ENCODE measurements around the gene PPP1R7. TPM values are rescaled to one million over a fixed set of nuclear protein-coding genes. Genes with fewer than 3 reads are reported as not detected.

PPP1R7 gene
- total and polyA plus RNA-seq, 2 of the 4 experiments (the other 2 are of a cell fraction): 60.8 to 70.0 TPM

DNA sequence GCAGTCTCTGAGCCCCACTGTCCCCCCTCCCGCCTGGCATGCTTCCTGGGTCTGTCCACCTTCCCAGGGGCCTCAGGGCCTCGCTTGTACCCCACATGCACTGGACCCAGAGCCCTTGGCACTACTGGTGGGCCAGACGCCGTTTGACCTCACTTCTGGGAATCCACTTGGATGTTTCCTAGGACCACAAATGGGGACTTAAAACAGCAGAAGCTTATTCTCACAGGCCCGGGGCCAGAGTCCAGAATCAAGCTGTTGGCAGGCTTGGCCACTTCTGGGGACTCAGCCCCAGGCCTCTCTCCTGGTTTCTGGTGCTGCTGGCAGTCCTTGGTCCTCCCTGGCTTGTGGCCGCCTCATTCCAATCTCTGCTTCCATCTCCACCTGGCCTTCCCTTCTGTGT, 57.8 kb downstream of the PPP1R7 start:
- Histone ChIP-seq H3K9me1 (ENCODE audit: insufficient read depth, low read length) (no peaks in the 10 kb centered on the region), H2BK5ac (ENCODE audit: low read depth, low read length, poor library complexity, severe bottlenecking) (no peak overlapping the region), H2BK120ac (ENCODE audit: low read depth, low read length) (no peak overlapping the region), H3K23ac (ENCODE audit: low read depth, low read length) (no peak overlapping the region), H3K9ac (ENCODE audit: low read depth, low read length) (no peak overlapping the region), H3K4me3 (ENCODE audit: insufficient read depth, low read depth, low read length) (no peak overlapping the region), H4K5ac (ENCODE audit: low read depth, low read length) (no peak overlapping the region), H3K36me3 (ENCODE audit: control insufficient read depth, insufficient read depth, low read length) (no peaks in the 10 kb centered on the region), H2AK5ac (ENCODE audit: low read depth, low read length) (no peak overlapping the region), H3K27me3 (ENCODE audit: control insufficient read depth, insufficient read depth, low read length) (peaks cover 18% of the 10 kb centered on the region), H3K4ac (ENCODE audit: low read depth, low read length) (no peak overlapping the region), H3K18ac (ENCODE audit: low read depth, low read length) (no peak overlapping the region), H4K8ac (ENCODE audit: low read depth in 2 of 2, low read length in 2 of 2) (no peak overlapping the region), H2AFZ (replicated peaks; ENCODE audit: low read length, poor library complexity) (no peak overlapping the region), H4K20me1 (ENCODE audit: insufficient read depth, low read length) (no peaks in the 10 kb centered on the region), H3K27ac (ENCODE audit: insufficient read depth, low read length) (no peak overlapping the region), H3K9me3 (ENCODE audit: control insufficient read depth, insufficient read depth, low read length) (no peaks in the 10 kb centered on the region), H3K14ac (replicated peaks; ENCODE audit: low read depth, low read length) (no peak overlapping the region), H3K4me1 (ENCODE audit: control insufficient read depth, insufficient read depth, low read length) (no peaks in the 10 kb centered on the region), H4K91ac (ENCODE audit: insufficient read depth, low read depth, low read length) (no peak overlapping the region), H2AK9ac (replicated peaks; ENCODE audit: low read depth, low read length, poor library complexity) (no peak overlapping the region), H3K79me1 (ENCODE audit: low read depth in 1 of 2, low read length in 2 of 2) (no peaks in the 10 kb centered on the region), H3K56ac (ENCODE audit: extremely low read depth, insufficient read depth, low read length) (no peak overlapping the region), H2BK15ac (ENCODE audit: low read depth, low read length) (no peak overlapping the region), H3K4me2 (ENCODE audit: low read depth, low read length) (no peak overlapping the region), H2BK20ac (ENCODE audit: low read depth, low read length) (no peak overlapping the region)
- in situ Hi-C loops (cut with MboI; ENCODE audit: low sequenced_read_pairs): no loop called here
- dilution Hi-C loops (cut with HindIII; ENCODE audit: low sequenced_read_pairs, unreplicated experiment): no loop called here
- no peak for TF ChIP-seq BHLHE40 (IDR thresholded peaks at IDR 0.05; ENCODE audit: low read depth, low read length)
- ATAC-seq (ENCODE audit: low read depth): no peak
- WGBS, 2 experiments (ENCODE audit: extremely low coverage in 2 of 2, insufficient read length in 1 of 2): 70% methylated on average over 3 of the region's 6 CpGs; no CpG with 5 or more reads in 1 of the 2 experiments
- BruUV-seq (replicated peaks): no TSS peak
- no peak for DNase-seq
- intact Hi-C loops (cut with micrococcal nuclease): no loop called here
- CTCF ChIA-PET: no interaction called here
- POLR2A ChIA-PET (ENCODE audit: unreplicated experiment): no interaction called here

Measured in IMR-90 (cell line).